Stimulated activated CD8-positive, alpha-beta memory T cell treated with anti-CD3 and anti-CD28 coated beads, Interleukin-4, amount 100 ng/mL, for 1 hour (primary cell): ENCODE results near the gene CACHD1.
"Not testable (repeated sequence)": the region's sequence is repeated elsewhere in the genome, so short reads cannot be mapped to it uniquely, and the experiment has no call there.

ENCODE experiments used
- DNase-seq, 2 donors: peaks; one replicate each; pipeline ENCODE4 v3.0.0-alpha.2; 2020; ENCODE audit warnings: low read depth in 2 of 2, low spot score in 1 of 2

CACHD1 gene

DNA sequence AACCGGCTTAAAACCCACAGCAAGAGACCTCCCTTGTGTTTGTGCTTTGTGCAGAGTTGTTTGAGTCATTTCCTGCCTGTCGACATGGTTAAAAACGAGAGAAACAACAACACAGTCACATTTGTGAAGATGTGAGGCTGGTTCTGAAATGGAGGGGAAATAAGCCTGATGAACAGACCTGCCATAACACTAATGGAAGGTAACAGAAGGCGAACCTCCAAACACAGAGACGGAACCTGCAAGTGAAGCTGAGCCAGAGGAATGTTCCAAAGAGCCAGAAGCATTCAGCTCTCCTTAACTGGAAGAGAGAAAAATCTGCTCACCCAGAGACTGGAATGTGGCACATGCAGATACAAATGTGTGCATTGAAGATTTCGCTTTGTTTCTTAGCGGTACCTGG, 221.7 kb downstream of the CACHD1 start:
- DNase-seq, result no peak

- DNase-seq, result no peak
Observed at GRCh38 chr1:64692911-64693310, 223.0 kb downstream of the CACHD1 start.

DNA sequence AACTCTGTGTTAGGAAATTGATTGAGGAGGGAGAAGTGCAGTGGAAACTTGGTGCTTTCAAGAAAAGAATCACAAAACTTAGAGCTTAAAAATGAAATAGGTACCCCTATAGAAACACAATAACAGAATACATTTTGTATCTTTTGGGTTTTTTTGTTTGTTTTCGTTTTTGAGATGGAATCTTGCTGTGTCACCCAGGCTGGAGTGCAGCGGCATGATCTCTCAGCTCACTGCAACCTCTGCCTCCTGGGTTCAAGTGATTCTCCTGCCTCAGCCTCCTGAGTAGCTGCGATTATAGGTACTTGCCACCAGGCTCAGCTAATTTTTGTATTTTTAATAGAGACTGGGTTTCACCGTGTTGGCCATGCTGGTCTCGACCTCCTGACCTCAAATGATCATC, 223.5 kb downstream of the CACHD1 start:
- no peak for DNase-seq

- no peak for DNase-seq
Observed at GRCh38 chr1:64696879-64697278, 226.9 kb downstream of the CACHD1 start.

- no peak for DNase-seq
Observed at GRCh38 chr1:64699327-64699726, 229.4 kb downstream of the CACHD1 start.

- DNase-seq, result no peak
Observed at GRCh38 chr1:64701071-64701470, 231.1 kb downstream of the CACHD1 start.

GRCh38 chr1:64701886-64702285, 232.0 kb downstream of the CACHD1 start:
- no peak for DNase-seq

- not testable (repeated sequence) for DNase-seq
Observed at GRCh38 chr1:64702670-64703069, 232.7 kb downstream of the CACHD1 start.

GRCh38 chr1:64703600-64703999, 233.7 kb downstream of the CACHD1 start:
- no peak for DNase-seq

DNA sequence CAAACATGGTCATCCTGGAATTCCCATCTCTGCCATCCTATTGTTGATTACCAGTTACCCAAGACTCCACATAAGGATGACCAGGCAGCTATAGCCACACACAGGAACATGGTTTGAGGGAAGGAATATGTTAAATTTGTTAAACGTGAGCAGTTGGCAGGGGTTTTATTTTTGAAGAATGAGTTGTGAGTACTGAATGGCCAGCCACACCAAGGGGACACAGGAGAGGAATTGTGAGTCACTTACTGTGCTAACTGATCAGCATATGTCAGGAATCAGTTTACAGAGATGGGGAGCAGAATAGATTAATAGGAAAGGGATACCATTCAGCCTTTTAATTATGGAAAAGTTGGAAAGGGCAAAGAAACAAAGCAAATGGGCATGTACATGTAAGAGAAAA, 235.7 kb downstream of the CACHD1 start:
- DNase-seq, result no peak

DNA sequence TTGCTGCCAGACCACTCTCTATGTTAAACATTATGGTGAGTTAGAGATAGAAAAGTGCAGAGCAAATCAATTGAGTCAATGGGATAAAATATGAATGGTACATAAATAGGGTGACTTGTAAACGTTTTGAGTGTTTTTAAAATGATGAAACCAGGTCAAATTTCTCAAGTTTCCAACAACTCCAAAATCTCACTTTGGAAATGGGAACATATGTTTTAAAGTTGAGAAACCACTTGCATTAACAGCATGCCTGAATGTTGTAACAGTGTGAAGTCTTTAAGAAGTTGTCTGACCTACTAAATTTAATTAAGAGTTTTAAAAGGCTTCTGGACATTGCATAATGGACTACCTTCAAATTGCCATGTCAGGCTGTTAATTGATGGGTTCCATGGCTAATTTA, 241.3 kb downstream of the CACHD1 start:
- no peak for DNase-seq

GRCh38 chr1:64712049-64712448, 242.1 kb downstream of the CACHD1 start:
- DNase-seq, result no peak

DNA sequence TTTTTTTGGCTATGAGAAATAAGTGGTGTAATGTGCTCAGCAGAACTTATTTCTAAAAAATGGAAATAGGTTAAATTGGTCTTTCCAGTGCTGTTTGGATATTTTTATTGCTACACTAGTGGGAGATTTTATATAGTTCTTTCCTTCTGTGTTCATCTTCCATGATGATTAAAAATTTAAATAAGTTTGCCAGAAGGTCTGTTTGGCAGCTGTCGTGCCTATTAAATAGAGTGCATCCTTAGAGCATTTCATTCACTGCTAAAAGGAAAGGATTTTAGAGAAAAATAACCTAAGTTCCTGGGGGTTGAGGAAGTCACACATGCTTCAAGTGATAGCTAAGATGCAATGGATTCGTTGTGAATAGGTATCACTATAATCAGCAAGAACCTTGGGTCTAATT, 245.3 kb downstream of the CACHD1 start:
- no peak for DNase-seq

DNA sequence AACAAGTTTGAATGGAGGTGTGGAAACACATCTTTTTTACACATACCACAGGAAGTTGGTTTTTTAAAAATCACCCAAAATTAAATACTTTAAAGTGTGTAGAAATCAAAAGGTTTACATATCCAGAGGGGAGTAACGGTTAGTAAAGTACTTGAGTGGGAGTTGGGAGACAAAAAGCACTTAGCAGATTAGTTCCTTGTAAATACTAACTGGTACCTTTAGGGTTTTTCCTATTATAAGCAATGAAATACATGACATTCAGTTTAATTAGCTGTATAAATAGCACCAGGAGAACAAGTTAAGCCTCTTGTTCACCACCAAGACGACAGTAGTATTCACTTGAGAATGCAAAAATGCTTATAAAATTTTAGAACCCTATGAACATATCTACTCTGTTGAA, 251.2 kb downstream of the CACHD1 start:
- no peak for DNase-seq

DNA sequence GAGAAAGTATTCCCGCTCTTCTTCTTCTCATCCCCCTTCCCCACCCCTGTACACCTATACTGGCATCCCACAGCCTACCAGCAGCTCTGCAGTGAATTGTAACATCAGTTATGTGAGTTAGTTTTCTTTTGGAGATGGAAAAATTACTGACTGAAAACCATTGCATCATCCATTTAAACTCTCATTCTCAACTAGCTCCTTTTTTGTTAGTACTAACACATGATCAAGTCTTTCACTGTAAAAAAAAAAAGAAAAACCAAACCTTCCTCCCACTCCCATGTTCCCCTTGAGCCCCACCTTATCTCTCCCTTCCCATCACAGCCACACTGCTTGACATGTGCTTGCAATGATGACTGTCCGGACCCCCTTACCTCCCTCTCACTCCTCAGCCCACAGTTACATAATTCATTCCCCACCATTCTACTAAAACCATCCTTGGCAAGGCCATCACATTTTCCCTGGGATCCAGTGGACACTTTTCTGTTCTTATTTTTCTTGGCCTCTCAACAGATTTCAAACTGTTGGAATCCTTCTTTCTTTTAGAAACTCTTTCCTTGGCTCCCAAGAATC, 251.7 kb downstream of the CACHD1 start:
- no peak for DNase-seq

- DNase-seq, result no peak
Observed at GRCh38 chr1:64727861-64728260, 257.9 kb downstream of the CACHD1 start.

GRCh38 chr1:64733581-64734286, 263.8 kb downstream of the CACHD1 start:
- DNase-seq, result no peak

DNA sequence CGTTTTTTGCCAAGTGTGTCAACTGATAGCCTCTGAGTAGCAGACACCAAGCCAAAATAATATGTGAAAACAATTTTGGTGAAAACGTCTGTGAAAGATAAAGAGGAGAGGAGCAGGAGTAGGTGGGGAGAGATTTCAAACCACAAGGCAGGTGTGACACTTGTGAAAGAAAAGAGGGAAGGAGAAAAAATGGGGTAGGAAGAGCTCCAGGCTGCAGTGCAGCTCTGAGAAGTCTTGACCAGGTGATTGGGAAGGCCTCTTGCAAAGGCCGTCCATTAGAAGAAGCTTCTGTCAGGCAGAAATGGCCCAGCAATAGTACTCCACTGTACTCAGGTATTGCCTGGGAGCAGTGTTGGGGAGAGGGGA, 264.3 kb downstream of the CACHD1 start:
- DNase-seq, result no peak

DNA sequence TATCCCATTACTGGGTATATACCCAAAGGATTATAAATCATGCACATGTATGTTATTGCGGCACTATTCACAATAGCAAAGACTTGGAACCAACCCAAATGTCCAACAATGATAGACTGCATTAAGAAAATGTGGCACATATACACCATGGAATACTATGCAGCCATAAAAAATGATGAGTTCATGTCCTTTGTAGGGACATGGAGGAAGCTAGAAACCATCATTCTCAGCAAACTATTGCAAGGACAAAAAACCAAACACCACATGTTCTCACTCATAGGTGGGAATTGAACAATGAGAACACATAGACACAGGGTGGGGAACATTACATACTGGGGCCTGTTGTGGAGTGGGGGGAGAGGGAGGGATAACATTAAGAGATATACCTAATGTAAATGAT, 270.8 kb downstream of the CACHD1 start:
- DNase-seq, result not testable (repeated sequence)
